Hepatocyte (in vitro differentiated cells): ENCODE results near the gene CRACDL. TPM values are rescaled to one million over a fixed set of nuclear protein-coding genes. Genes with fewer than 3 reads are reported as not detected.

Experiments used
- DNase-seq: peaks from one replicate; pipeline ENCODE4 v3.0.0-alpha.2; 2016; ENCODE audit warnings: low spot score
- H2AFZ ChIP-seq: fragments of 200-600 bp; sonication (generic); 2 replicates; pipeline ENCODE4 v1.6.0; 2016; ENCODE audit warnings: antibody characterized with exemption, mild to moderate bottlenecking
- H3K27ac ChIP-seq: fragments of 200-600 bp; sonication (generic); 2 replicates; pipeline ENCODE4 v1.5.1; 2016; ENCODE audit warnings: mild to moderate bottlenecking
- H3K27me3 ChIP-seq: fragments of 200-600 bp; sonication (generic); 2 replicates; pipeline ENCODE4 v1.6.1; 2016
- H3K36me3 ChIP-seq: fragments of 200-600 bp; sonication (generic); replicated peaks from 2 replicates; pipeline ENCODE4 v1.5.1; 2016; ENCODE audit warnings: low read depth; ENCODE audit not compliant: insufficient read depth
- H3K4me1 ChIP-seq: fragments of 200-600 bp; sonication (generic); 2 replicates; pipeline ENCODE4 v1.5.1; 2016; ENCODE audit warnings: mild to moderate bottlenecking, moderate library complexity; ENCODE audit not compliant: insufficient read depth
- H3K4me2 ChIP-seq: fragments of 200-600 bp; sonication (generic); 2 replicates; pipeline ENCODE4 v1.6.0; 2016
- H3K4me3 ChIP-seq: fragments of 200-600 bp; sonication (generic); 2 replicates; pipeline ENCODE4 v1.5.1; 2016; ENCODE audit warnings: mild to moderate bottlenecking
- H3K79me2 ChIP-seq: fragments of 200-600 bp; sonication (generic); 2 replicates; pipeline ENCODE4 v1.6.0; 2017; ENCODE audit warnings: mild to moderate bottlenecking
- H3K9me2 ChIP-seq: fragments of 200-600 bp; sonication (generic); replicated peaks from 2 replicates; pipeline ENCODE4 v1.6.0; 2017; ENCODE audit warnings: mild to moderate bottlenecking; ENCODE audit not compliant: insufficient read depth
- H3K9me3 ChIP-seq: fragments of 200-600 bp; sonication (generic); 2 replicates; pipeline ENCODE4 v1.5.1; 2016; ENCODE audit warnings: low read depth, mild to moderate bottlenecking
- H4K20me1 ChIP-seq: fragments of 200-600 bp; sonication (generic); 2 replicates; pipeline ENCODE4 v1.6.0; 2016; ENCODE audit warnings: mild to moderate bottlenecking; ENCODE audit not compliant: insufficient read depth, poor library complexity, severe bottlenecking
- EZH2 ChIP-seq: fragments of 200-600 bp; sonication (generic); IDR thresholded peaks from 2 replicates; pipeline ENCODE4 v1.6.1; 2016; ENCODE audit warnings: antibody characterized with exemption, mild to moderate bottlenecking, borderline replicate concordance
- EZH2phosphoT487 ChIP-seq: fragments of 200-600 bp; sonication (generic); IDR thresholded peaks from one replicate; pipeline ENCODE4 v1.6.1; 2018; ENCODE audit warnings: antibody characterized with exemption, mild to moderate bottlenecking, low read depth, moderate library complexity; ENCODE audit not compliant: unreplicated experiment, severe bottlenecking
- WGBS: methylation state at CpG from one replicate; pipeline ENCODE4 v1.1.6; 2016; ENCODE audit warnings: low lambda C conversion rate; ENCODE audit errors: missing lambda C conversion rate; 5-methylcytosine and 5-hydroxymethylcytosine counted together
- polyA plus RNA-seq: library from polyadenylated mRNA; unstranded; fragments of >200 nt; fragmentation: Nextera tagmentation; extraction: Ambion mirVana; gene quantifications from 2 replicates; pipeline ENCODE4 v1.2.1, GENCODE V29; 2016
- total RNA-seq: library from RNA; depleted of rRNA; stranded (reverse); fragments of >200 nt; gene quantifications from 2 replicates; pipeline ENCODE4 v1.2.3, GENCODE V29; 2014
- TF ChIP-seq, protein P1 (sequence below): fragments of 200-600 bp; sonication (generic); IDR thresholded peaks from 2 replicates; pipeline ENCODE4 v1.5.1; 2016; ENCODE audit warnings: antibody characterized with exemption, mild to moderate bottlenecking; ENCODE audit not compliant: poor library complexity

CRACDL gene
- total and polyA plus RNA-seq, 2 experiments from 2014 or later: 0.47 to 1.4 TPM

DNA sequence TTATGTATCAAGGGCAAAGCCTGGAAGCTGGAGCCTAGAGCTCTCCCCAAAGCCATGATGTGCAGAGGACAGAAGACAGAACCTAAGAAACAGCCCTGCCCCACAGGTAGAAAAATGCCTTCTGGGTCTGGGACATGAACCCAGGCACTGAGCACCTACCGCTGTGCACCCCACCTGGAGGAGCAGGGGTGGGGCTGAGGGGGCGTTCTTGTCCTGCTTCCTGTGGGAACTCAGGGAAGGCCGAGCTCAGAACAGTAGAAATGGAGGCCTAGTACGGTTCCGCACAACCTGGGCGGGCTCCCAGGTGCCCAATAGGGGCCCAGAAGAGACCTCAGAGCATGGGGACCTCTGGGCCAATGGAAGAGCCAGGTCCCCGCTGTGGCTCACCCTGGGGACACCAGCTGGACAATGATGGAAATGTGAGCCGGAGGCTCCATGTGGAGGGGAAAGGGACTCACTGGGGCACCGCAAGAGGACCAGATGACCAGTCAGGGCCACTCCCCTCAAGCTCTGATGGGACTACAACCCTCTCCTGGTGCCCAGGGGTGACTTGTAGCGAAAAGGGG is 3.2 kb downstream of the CRACDL start:
- Histone ChIP-seq H3K27me3 (peaks cover 46% of the 10 kb centered on the region), H3K79me2 (no peaks in the 10 kb centered on the region), H3K9me3 (no peaks in the 10 kb centered on the region), H3K27ac (no peak overlapping the region), H4K20me1 (no peaks in the 10 kb centered on the region), H3K4me3 (no peak overlapping the region), H3K9me2 (no peaks in the 10 kb centered on the region), H3K4me2 (no peak overlapping the region), H2AFZ (no peak overlapping the region), H3K4me1 (peaks cover 7% of the 10 kb centered on the region), H3K36me3 (no peaks in the 10 kb centered on the region)
- no peak for DNase-seq
- WGBS: 93% methylated on average over 10 of the region's 10 CpGs
- TF ChIP-seq, protein P1, sequence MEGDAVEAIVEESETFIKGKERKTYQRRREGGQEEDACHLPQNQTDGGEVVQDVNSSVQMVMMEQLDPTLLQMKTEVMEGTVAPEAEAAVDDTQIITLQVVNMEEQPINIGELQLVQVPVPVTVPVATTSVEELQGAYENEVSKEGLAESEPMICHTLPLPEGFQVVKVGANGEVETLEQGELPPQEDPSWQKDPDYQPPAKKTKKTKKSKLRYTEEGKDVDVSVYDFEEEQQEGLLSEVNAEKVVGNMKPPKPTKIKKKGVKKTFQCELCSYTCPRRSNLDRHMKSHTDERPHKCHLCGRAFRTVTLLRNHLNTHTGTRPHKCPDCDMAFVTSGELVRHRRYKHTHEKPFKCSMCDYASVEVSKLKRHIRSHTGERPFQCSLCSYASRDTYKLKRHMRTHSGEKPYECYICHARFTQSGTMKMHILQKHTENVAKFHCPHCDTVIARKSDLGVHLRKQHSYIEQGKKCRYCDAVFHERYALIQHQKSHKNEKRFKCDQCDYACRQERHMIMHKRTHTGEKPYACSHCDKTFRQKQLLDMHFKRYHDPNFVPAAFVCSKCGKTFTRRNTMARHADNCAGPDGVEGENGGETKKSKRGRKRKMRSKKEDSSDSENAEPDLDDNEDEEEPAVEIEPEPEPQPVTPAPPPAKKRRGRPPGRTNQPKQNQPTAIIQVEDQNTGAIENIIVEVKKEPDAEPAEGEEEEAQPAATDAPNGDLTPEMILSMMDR: no peak
- TF ChIP-seq EZH2 (no peak), EZH2phosphoT487 (no peak)

DNA sequence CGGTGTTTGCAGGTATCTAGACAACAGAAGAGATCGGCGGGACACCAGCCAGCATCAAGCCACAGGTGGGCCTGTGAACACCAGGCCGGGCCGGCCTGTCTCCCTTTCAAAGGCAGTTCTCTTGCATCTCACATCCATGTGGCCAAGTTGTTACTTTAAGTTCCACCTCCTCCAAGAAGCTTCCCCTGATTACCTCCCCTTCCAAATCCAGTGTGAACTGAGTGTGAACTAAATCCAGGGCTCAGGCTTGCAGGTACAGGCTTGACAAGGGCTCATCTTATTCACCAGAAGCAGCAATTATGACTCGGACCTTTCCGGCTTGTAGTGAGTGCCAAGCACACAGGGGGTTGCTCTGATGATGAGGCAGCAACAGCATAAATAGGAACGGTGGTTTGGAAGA is 3.9 kb downstream of the CRACDL start:
- 90% methylated on average over 8 of the region's 8 CpGs for WGBS
- Histone ChIP-seq H3K9me2 (no peaks in the 10 kb centered on the region), H3K4me1 (peaks cover 7% of the 10 kb centered on the region), H3K4me3 (no peak overlapping the region), H4K20me1 (no peaks in the 10 kb centered on the region), H3K36me3 (no peaks in the 10 kb centered on the region), H3K4me2 (no peak overlapping the region), H3K9me3 (no peaks in the 10 kb centered on the region), H3K27me3 (peaks cover 39% of the 10 kb centered on the region), H3K27ac (no peak overlapping the region), H2AFZ (no peak overlapping the region), H3K79me2 (no peaks in the 10 kb centered on the region)
- no peak for DNase-seq
- TF ChIP-seq EZH2phosphoT487: no peak
- TF ChIP-seq, protein P1: no peak
- no peak for TF ChIP-seq EZH2

DNA sequence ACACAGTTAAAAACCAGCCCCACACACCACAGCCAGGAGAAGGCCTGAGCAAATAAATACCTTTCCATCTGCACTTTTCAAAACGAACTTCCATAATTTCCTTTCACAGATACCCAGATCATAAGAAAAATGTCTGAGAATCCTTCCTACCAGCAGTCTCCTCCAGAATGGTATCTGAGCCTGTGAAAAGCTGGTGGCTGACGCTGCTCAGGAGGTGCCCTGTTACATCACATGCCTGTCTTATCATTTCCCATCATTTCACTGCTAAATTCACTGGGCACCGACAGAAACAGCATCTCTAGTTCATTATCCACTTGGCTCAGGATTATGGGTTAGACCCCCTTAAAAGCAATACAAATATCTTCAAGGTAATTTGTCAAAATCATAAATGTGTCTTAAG is 4.4 kb downstream of the CRACDL start:
- no peak overlapping the region for H3K27ac ChIP-seq
- no peak overlapping the region for H3K4me2 ChIP-seq
- no peaks in the 10 kb centered on the region for H3K79me2 ChIP-seq
- no peak overlapping the region for H2AFZ ChIP-seq
- 57% methylated on average over 3 of the region's 3 CpGs for WGBS
- DNase-seq: no peak
- no peaks in the 10 kb centered on the region for H3K9me3 ChIP-seq
- H3K4me3 ChIP-seq: no peak overlapping the region
- H3K4me1 ChIP-seq: peaks cover 1% of the 10 kb centered on the region
- H3K9me2 ChIP-seq: no peaks in the 10 kb centered on the region
- peaks cover 33% of the 10 kb centered on the region for H3K27me3 ChIP-seq
- TF ChIP-seq EZH2 (no peak), EZH2phosphoT487 (no peak)
- TF ChIP-seq, protein P1: no peak
- H4K20me1 ChIP-seq: no peaks in the 10 kb centered on the region
- H3K36me3 ChIP-seq: no peaks in the 10 kb centered on the region
